ENCODE data around the gene FXYD6. TPM values are rescaled to one million over a fixed set of nuclear protein-coding genes. Genes with fewer than 3 reads are reported as not detected.

FXYD6 gene
- total and polyA plus RNA-seq, 4 donors, result 4.7 to 22.5 (median 12.3) TPM

DNA sequence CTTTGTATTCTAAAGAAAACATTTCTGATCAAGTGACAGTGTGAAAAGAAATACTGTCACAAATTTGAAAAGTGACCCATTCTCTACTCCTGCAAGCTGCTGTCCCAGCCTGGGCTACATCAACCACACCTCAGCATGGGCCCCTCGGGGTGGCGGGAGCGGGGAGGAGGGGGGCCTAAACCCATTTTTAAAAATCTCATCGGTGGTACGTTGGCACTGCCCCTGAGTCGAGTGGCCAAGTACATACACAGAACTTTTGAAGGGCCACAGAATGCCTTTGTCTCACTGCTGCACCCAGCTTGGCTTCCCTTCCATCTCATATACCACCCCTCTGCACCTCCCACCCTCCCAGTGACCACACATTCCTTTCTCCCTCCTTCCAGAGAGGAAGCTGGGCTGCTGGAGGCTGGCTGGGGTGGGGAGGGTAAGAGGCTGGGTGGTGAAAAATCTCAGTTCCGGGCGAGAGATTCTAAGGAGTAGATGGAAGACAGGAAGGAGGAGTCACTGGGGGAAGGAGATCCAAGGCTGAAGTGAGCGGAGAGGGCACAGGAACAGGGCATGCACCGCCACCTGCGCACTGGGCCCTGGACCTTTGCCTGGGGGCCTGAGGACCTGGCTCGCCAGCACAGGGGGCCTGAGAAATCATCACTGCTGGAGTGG lies 21.1 kb downstream of the FXYD6 start:
- H3K4me1 ChIP-seq (ENCODE audit: control insufficient read depth in 4 of 4, insufficient read depth in 4 of 4, low read length in 3 of 4), result peaks cover 0 to 2% (median 0%) of the 10 kb centered on the region in 4 donors
- no peaks in the 10 kb centered on the region for H3K36me3 ChIP-seq (ENCODE audit: control insufficient read depth in 4 of 4, insufficient read depth in 3 of 4, low read depth in 1 of 4, low read length in 3 of 4)
- no peak overlapping the region for H3K9ac ChIP-seq (ENCODE audit: low read depth in 1 of 2, low read length in 2 of 2)
- WGBS, result 71% methylated on average over 12 of the region's 12 CpGs
- no peak overlapping the region for H3K27ac ChIP-seq (ENCODE audit: low read depth in 1 of 2, low read length in 2 of 2)
- peaks cover 0 to 5% (median 3%) of the 10 kb centered on the region in 4 donors for H3K9me3 ChIP-seq (ENCODE audit: control insufficient read depth in 4 of 4, low read length in 3 of 4)
- no peak for DNase-seq (ENCODE audit: low spot score)
- peaks cover 0 to 3% (median 0%) of the 10 kb centered on the region in 4 donors for H3K27me3 ChIP-seq (ENCODE audit: control insufficient read depth in 4 of 4, insufficient read depth in 4 of 4, low read length in 3 of 4)
- no peak overlapping the region for H3K4me3 ChIP-seq (ENCODE audit: low read depth in 1 of 3, low read length in 3 of 3)
- TF ChIP-seq TAF1 (conservative IDR thresholded peaks at IDR 0.05), result no peak
- TF ChIP-seq, protein P1, sequence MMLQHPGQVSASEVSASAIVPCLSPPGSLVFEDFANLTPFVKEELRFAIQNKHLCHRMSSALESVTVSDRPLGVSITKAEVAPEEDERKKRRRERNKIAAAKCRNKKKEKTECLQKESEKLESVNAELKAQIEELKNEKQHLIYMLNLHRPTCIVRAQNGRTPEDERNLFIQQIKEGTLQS (IDR thresholded peaks at IDR 0.05), result no peak
- TF ChIP-seq FOXA1 (IDR thresholded peaks at IDR 0.05), result no peak
- no peak for TF ChIP-seq GABPA (IDR thresholded peaks at IDR 0.05 in 1 of 2, conservative IDR thresholded peaks at IDR 0.05 in 1 of 2)
- TF ChIP-seq NR2F2 (IDR thresholded peaks at IDR 0.05), result no peak
- no peak for TF ChIP-seq HNF4G (IDR thresholded peaks at IDR 0.05)
- TF ChIP-seq, protein P2, sequence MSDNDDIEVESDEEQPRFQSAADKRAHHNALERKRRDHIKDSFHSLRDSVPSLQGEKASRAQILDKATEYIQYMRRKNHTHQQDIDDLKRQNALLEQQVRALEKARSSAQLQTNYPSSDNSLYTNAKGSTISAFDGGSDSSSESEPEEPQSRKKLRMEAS (IDR thresholded peaks at IDR 0.05), result no peak
- TF ChIP-seq RAD21 (IDR thresholded peaks at IDR 0.05), result no peak
- TF ChIP-seq, protein P3, sequence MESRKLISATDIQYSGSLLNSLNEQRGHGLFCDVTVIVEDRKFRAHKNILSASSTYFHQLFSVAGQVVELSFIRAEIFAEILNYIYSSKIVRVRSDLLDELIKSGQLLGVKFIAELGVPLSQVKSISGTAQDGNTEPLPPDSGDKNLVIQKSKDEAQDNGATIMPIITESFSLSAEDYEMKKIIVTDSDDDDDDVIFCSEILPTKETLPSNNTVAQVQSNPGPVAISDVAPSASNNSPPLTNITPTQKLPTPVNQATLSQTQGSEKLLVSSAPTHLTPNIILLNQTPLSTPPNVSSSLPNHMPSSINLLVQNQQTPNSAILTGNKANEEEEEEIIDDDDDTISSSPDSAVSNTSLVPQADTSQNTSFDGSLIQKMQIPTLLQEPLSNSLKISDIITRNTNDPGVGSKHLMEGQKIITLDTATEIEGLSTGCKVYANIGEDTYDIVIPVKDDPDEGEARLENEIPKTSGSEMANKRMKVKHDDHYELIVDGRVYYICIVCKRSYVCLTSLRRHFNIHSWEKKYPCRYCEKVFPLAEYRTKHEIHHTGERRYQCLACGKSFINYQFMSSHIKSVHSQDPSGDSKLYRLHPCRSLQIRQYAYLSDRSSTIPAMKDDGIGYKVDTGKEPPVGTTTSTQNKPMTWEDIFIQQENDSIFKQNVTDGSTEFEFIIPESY (IDR thresholded peaks at IDR 0.05), result no peak
- no peak for TF ChIP-seq FOXA2 (IDR thresholded peaks at IDR 0.05)
- TF ChIP-seq RXRA (IDR thresholded peaks at IDR 0.05), result no peak
- TF ChIP-seq EGR1 (IDR thresholded peaks at IDR 0.05; ENCODE audit: low read depth in 2 of 2), result no peak
- TF ChIP-seq JUND (IDR thresholded peaks at IDR 0.05), result no peak
- no peak for TF ChIP-seq HNF4A (conservative IDR thresholded peaks at IDR 0.05)
- TF ChIP-seq, protein P4, sequence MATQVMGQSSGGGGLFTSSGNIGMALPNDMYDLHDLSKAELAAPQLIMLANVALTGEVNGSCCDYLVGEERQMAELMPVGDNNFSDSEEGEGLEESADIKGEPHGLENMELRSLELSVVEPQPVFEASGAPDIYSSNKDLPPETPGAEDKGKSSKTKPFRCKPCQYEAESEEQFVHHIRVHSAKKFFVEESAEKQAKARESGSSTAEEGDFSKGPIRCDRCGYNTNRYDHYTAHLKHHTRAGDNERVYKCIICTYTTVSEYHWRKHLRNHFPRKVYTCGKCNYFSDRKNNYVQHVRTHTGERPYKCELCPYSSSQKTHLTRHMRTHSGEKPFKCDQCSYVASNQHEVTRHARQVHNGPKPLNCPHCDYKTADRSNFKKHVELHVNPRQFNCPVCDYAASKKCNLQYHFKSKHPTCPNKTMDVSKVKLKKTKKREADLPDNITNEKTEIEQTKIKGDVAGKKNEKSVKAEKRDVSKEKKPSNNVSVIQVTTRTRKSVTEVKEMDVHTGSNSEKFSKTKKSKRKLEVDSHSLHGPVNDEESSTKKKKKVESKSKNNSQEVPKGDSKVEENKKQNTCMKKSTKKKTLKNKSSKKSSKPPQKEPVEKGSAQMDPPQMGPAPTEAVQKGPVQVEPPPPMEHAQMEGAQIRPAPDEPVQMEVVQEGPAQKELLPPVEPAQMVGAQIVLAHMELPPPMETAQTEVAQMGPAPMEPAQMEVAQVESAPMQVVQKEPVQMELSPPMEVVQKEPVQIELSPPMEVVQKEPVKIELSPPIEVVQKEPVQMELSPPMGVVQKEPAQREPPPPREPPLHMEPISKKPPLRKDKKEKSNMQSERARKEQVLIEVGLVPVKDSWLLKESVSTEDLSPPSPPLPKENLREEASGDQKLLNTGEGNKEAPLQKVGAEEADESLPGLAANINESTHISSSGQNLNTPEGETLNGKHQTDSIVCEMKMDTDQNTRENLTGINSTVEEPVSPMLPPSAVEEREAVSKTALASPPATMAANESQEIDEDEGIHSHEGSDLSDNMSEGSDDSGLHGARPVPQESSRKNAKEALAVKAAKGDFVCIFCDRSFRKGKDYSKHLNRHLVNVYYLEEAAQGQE (IDR thresholded peaks at IDR 0.05), result no peak
- TF ChIP-seq, protein P5, sequence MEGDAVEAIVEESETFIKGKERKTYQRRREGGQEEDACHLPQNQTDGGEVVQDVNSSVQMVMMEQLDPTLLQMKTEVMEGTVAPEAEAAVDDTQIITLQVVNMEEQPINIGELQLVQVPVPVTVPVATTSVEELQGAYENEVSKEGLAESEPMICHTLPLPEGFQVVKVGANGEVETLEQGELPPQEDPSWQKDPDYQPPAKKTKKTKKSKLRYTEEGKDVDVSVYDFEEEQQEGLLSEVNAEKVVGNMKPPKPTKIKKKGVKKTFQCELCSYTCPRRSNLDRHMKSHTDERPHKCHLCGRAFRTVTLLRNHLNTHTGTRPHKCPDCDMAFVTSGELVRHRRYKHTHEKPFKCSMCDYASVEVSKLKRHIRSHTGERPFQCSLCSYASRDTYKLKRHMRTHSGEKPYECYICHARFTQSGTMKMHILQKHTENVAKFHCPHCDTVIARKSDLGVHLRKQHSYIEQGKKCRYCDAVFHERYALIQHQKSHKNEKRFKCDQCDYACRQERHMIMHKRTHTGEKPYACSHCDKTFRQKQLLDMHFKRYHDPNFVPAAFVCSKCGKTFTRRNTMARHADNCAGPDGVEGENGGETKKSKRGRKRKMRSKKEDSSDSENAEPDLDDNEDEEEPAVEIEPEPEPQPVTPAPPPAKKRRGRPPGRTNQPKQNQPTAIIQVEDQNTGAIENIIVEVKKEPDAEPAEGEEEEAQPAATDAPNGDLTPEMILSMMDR (IDR thresholded peaks at IDR 0.05; ENCODE audit: low read depth, low read length, missing input control), result no peak
- no peak for TF ChIP-seq SP1 (IDR thresholded peaks at IDR 0.05)
- no peak for TF ChIP-seq YY1 (IDR thresholded peaks at IDR 0.05)
